ENCODE data around the gene SARS1.
A peak's percentile ranks its signal among the peaks of the same experiment; 100 is the strongest.
"Not testable (repeated sequence)": the region's sequence is repeated elsewhere in the genome, so short reads cannot be mapped to it uniquely, and the experiment has no call there.

SARS1 gene, protein sequence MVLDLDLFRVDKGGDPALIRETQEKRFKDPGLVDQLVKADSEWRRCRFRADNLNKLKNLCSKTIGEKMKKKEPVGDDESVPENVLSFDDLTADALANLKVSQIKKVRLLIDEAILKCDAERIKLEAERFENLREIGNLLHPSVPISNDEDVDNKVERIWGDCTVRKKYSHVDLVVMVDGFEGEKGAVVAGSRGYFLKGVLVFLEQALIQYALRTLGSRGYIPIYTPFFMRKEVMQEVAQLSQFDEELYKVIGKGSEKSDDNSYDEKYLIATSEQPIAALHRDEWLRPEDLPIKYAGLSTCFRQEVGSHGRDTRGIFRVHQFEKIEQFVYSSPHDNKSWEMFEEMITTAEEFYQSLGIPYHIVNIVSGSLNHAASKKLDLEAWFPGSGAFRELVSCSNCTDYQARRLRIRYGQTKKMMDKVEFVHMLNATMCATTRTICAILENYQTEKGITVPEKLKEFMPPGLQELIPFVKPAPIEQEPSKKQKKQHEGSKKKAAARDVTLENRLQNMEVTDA
- total RNA-seq: 94.5 to 422 (median 272) reads per million in 9 experiments

GRCh38 chr1:109213824-109214693 lies at the start of gene SARS1:
Gene SARS1 (plus strand): TSS chr1:109213918. CDS start chr1:109213993, 75 bp downstream.
- no peaks in the 10 kb centered on the region for H3K9me3 Mint-ChIP-seq
- H3K4me1 Mint-ChIP-seq (ENCODE audit: low read depth in 2 of 2): peaks cover 33% of the 10 kb centered on the region in 2 donors
- DNase-seq (peak; percentile 70 to 79 (median 78)), ATAC-seq (replicated peaks) (peak; percentile 86)
- peak within 1 kb of the TSS; percentile 95 to 97 for H3K27ac Mint-ChIP-seq
- H3K4me3 Mint-ChIP-seq: peak within 1 kb of the TSS; percentile 100
- H3K27me3 Mint-ChIP-seq: peaks cover 0 to 9% of the 10 kb centered on the region in 2 donors
- peaks cover 26% of the 10 kb centered on the region for H3K36me3 Mint-ChIP-seq (ENCODE audit: insufficient read depth)

DNA sequence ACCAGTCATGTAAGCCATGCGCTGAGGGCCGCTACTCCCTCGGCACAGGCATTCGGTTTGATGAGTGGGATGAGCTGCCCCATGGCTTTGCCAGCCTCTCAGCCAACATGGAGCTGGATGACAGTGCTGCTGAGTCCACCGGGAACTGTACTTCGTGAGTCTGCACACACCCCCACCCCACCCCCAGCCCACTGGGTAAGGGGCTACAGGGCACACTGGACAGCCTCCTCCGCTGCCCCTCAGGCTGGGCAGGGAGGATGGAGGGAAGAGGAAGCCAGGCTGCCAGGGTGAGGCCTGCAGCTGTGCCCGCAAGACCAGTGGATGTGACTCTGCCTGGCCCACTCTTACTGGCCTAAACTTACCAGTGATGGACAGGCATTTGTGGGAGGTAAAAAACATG lies 49.2 kb upstream of the SARS1 start:
- Mint-ChIP-seq H3K4me3 (no peak overlapping the region), H3K9me3 (no peaks in the 10 kb centered on the region), H3K27me3 (no peaks in the 10 kb centered on the region), H3K36me3 (ENCODE audit: insufficient read depth) (peaks cover 5% of the 10 kb centered on the region), H3K27ac (no peak overlapping the region), H3K4me1 (ENCODE audit: low read depth in 2 of 2) (peaks cover 7 to 16% of the 10 kb centered on the region in 2 donors)
- ATAC-seq (replicated peaks): no peak
- no peak for DNase-seq

GRCh38 chr1:109167001-109167506 lies 46.7 kb upstream of the SARS1 start:
- Mint-ChIP-seq H3K27ac (no peak overlapping the region), H3K27me3 (no peaks in the 10 kb centered on the region), H3K36me3 (ENCODE audit: insufficient read depth) (peaks cover 5% of the 10 kb centered on the region), H3K4me1 (ENCODE audit: low read depth in 2 of 2) (peaks cover 3 to 10% of the 10 kb centered on the region in 2 donors), H3K4me3 (no peak overlapping the region), H3K9me3 (no peaks in the 10 kb centered on the region)
- ATAC-seq (replicated peaks): no peak
- no peak for DNase-seq

GRCh38 chr1:109170035-109170764 lies 43.5 kb upstream of the SARS1 start:
- no peak for DNase-seq
- H3K4me3 Mint-ChIP-seq: no peak overlapping the region

GRCh38 chr1:109171646-109172045 lies 42.1 kb upstream of the SARS1 start:
- H3K9me3 Mint-ChIP-seq: no peaks in the 10 kb centered on the region
- no peak overlapping the region for H3K27ac Mint-ChIP-seq
- DNase-seq (no peak), ATAC-seq (replicated peaks) (no peak)
- peaks cover 6% of the 10 kb centered on the region for H3K36me3 Mint-ChIP-seq (ENCODE audit: insufficient read depth)
- H3K4me3 Mint-ChIP-seq: no peak overlapping the region
- H3K27me3 Mint-ChIP-seq: no peaks in the 10 kb centered on the region
- no peaks in the 10 kb centered on the region for H3K4me1 Mint-ChIP-seq (ENCODE audit: low read depth in 2 of 2)

More at GRCh38 chr1:109170035-109170764, 43.5 kb upstream of the SARS1 start:
- ATAC-seq (replicated peaks): no peak
- H3K9me3 Mint-ChIP-seq: no peaks in the 10 kb centered on the region
- no peaks in the 10 kb centered on the region for H3K27me3 Mint-ChIP-seq
- H3K4me1 Mint-ChIP-seq (ENCODE audit: low read depth in 2 of 2): no peaks in the 10 kb centered on the region
- H3K36me3 Mint-ChIP-seq (ENCODE audit: insufficient read depth): peaks cover 5% of the 10 kb centered on the region
- no peak overlapping the region for H3K27ac Mint-ChIP-seq

- not testable (repeated sequence) for H3K4me3 Mint-ChIP-seq; H3K27me3 Mint-ChIP-seq; H3K4me1 Mint-ChIP-seq (ENCODE audit: low read depth in 2 of 2); ATAC-seq (replicated peaks); H3K27ac Mint-ChIP-seq; DNase-seq; H3K9me3 Mint-ChIP-seq
- peaks cover 11% of the 10 kb centered on the region for H3K36me3 Mint-ChIP-seq (ENCODE audit: insufficient read depth)
Observed at GRCh38 chr1:109176349-109176748, 37.4 kb upstream of the SARS1 start.

DNA sequence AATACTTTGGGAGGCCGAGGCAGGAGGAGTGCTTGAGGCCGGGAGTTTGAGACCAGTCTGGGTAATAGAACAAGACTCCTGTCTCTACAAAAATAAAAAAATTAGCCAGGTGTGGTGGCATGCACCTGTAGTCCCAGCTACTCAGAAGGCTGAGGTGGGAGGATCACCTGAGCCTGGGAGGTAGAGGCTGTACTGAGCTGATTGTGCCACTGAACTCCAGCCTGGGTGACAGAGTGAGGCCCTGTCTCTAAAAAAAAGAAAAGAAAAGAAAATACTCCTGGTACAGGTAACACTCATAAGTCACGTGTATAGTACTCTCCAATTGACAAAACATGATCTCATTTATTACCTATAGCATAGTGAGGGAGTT lies 33.0 kb upstream of the SARS1 start:
- H3K27me3 Mint-ChIP-seq; DNase-seq; H3K9me3 Mint-ChIP-seq; ATAC-seq (replicated peaks); H3K27ac Mint-ChIP-seq; H3K4me3 Mint-ChIP-seq; H3K4me1 Mint-ChIP-seq (ENCODE audit: low read depth in 2 of 2): not testable (repeated sequence)
- peaks cover 11% of the 10 kb centered on the region for H3K36me3 Mint-ChIP-seq (ENCODE audit: insufficient read depth)

- Mint-ChIP-seq H3K27ac (no peak overlapping the region), H3K27me3 (no peaks in the 10 kb centered on the region), H3K4me1 (ENCODE audit: low read depth in 2 of 2) (no peaks in the 10 kb centered on the region), H3K9me3 (no peaks in the 10 kb centered on the region), H3K36me3 (ENCODE audit: insufficient read depth) (peaks cover 8% of the 10 kb centered on the region), H3K4me3 (no peak overlapping the region)
- ATAC-seq (replicated peaks) (no peak), DNase-seq (no peak)
Observed at GRCh38 chr1:109181085-109181806, 32.5 kb upstream of the SARS1 start.

GRCh38 chr1:109181807-109182163 lies 31.9 kb upstream of the SARS1 start:
- no peaks in the 10 kb centered on the region for H3K4me1 Mint-ChIP-seq (ENCODE audit: low read depth in 2 of 2)
- DNase-seq (no peak), ATAC-seq (replicated peaks) (no peak)
- no peaks in the 10 kb centered on the region for H3K27me3 Mint-ChIP-seq
- no peak overlapping the region for H3K27ac Mint-ChIP-seq
- peaks cover 8% of the 10 kb centered on the region for H3K36me3 Mint-ChIP-seq (ENCODE audit: insufficient read depth)
- H3K4me3 Mint-ChIP-seq: no peak overlapping the region
- H3K9me3 Mint-ChIP-seq: no peaks in the 10 kb centered on the region

DNA sequence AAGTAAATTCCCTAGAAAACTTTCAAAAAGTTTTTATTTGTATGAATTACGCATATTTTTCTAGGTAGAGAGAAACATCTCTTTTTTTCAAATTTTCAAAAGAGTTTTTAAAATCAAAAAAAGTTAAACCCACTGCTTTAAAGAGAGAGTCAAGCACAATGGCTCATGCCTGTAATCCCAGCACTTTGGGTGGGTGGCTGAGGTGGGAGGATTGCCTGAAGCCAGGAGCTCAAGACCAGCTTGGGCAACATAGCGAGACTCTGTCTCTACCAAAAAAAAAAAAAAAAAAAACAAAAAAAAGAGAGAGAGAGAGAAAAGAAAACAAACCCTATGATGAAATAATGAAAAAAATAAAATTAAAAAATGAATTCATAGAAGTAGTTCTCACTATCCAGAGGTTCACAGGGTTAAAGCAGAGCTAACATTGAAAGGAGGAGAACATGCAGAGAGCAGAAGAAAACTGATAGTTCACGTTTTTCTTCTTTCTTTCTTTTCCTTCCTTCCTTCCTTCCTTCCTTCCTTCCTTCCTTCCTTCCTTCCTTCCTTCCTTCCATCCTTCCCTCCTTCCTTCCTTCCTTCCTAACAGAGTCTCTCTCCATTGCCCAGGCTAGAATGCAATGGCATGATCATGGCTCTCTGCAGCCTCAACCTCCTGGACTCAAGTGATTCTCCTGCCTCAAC lies 30.5 kb upstream of the SARS1 start:
- Mint-ChIP-seq H3K27ac (no peak overlapping the region), H3K27me3 (no peaks in the 10 kb centered on the region), H3K4me1 (ENCODE audit: low read depth in 2 of 2) (no peaks in the 10 kb centered on the region), H3K4me3 (no peak overlapping the region), H3K36me3 (ENCODE audit: insufficient read depth) (peaks cover 8% of the 10 kb centered on the region), H3K9me3 (no peaks in the 10 kb centered on the region)
- ATAC-seq (replicated peaks) (no peak), DNase-seq (no peak)

DNA sequence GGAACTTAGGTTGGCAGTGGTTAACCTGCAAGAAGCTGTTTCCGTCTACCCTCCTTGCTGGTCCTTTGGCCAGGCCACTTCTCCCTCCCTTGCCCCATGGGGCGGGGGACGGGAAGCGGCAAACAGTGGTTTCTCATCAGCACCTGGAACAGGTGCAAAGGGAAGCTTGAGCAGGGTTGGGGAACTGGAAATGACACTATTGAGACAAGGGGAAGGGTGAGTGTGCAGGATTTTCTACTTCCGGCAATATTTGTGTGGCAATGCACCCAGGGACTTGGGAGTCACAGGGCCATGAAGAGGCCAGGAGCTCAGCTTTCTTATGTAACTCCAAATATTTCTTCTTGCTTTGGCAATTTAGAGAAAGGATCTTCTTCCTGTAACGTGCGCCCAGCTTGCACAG lies 29.0 kb upstream of the SARS1 start:
- peaks cover 3% of the 10 kb centered on the region for H3K36me3 Mint-ChIP-seq (ENCODE audit: insufficient read depth)
- no peaks in the 10 kb centered on the region for H3K27me3 Mint-ChIP-seq
- no peak for ATAC-seq (replicated peaks)
- H3K9me3 Mint-ChIP-seq: no peaks in the 10 kb centered on the region
- no peaks in the 10 kb centered on the region for H3K4me1 Mint-ChIP-seq (ENCODE audit: low read depth in 2 of 2)
- H3K27ac Mint-ChIP-seq: no peak overlapping the region
- no peak for DNase-seq
- H3K4me3 Mint-ChIP-seq: no peak overlapping the region

- Mint-ChIP-seq H3K4me1 (ENCODE audit: low read depth in 2 of 2) (no peaks in the 10 kb centered on the region), H3K27me3 (no peaks in the 10 kb centered on the region), H3K27ac (no peak overlapping the region), H3K4me3 (no peak overlapping the region), H3K36me3 (ENCODE audit: insufficient read depth) (peaks cover 3% of the 10 kb centered on the region), H3K9me3 (no peaks in the 10 kb centered on the region)
- DNase-seq (no peak), ATAC-seq (replicated peaks) (no peak)
Observed at GRCh38 chr1:109185357-109185756, 28.4 kb upstream of the SARS1 start.
